Renal pelvis (tissue), 4 donors: Measurements from ENCODE around the gene COX6B2. TPM values are rescaled to one million over a fixed set of nuclear protein-coding genes. Genes with fewer than 3 reads are reported as not detected.
"Not testable (repeated sequence)": the region's sequence is repeated elsewhere in the genome, so short reads cannot be mapped to it uniquely, and the experiment has no call there.

Experiments used
- DNase-seq: peaks from one replicate; pipeline ENCODE4 v3.0.0-alpha.2; 2013
- polyA plus RNA-seq, 3 donors: library from polyadenylated mRNA; unstranded; fragments of 120-200 nt; gene quantifications; one replicate each; pipeline ENCODE4 v1.2.1, GENCODE V29; 2013; ENCODE audit not compliant: insufficient read length in 3 of 3

COX6B2 gene
- polyA plus RNA-seq, 3 donors: 0.97 to 2.0 (median 1.3) TPM

- no peak for DNase-seq
Observed at GRCh38 chr19:55341595-55342531, 12.7 kb downstream of the COX6B2 start.

GRCh38 chr19:55341171-55341588, 13.3 kb downstream of the COX6B2 start:
- peak; percentile 65 for DNase-seq

- DNase-seq: no peak
Observed at GRCh38 chr19:55340784-55341147, 13.8 kb downstream of the COX6B2 start.

GRCh38 chr19:55339889-55340783, 14.4 kb downstream of the COX6B2 start:
- DNase-seq: no peak

GRCh38 chr19:55339105-55339888, 15.2 kb downstream of the COX6B2 start, which contains the start of gene KMT5C:
KMT5C (plus strand) TSS chr19:55339876; CDS start chr19:55341937, 2,061 bp downstream.
- DNase-seq: peak; percentile 100

- no peak for DNase-seq
Observed at GRCh38 chr19:55336101-55336500, 18.4 kb downstream of the COX6B2 start.

- no peak for DNase-seq
Observed at GRCh38 chr19:55333870-55334269, 20.6 kb downstream of the COX6B2 start.

GRCh38 chr19:55329791-55330190, 24.7 kb downstream of the COX6B2 start:
- not testable (repeated sequence) for DNase-seq

- DNase-seq: not testable (repeated sequence)
Observed at GRCh38 chr19:55328774-55329318, 25.7 kb downstream of the COX6B2 start.

- DNase-seq: no peak
Observed at GRCh38 chr19:55325172-55325571, 29.3 kb downstream of the COX6B2 start, which contains the start of gene TMEM150B. TMEM150B (minus strand) TSS chr19:55325341; CDS start chr19:55321036, 4,305 bp downstream.

GRCh38 chr19:55324662-55325061, 29.9 kb downstream of the COX6B2 start:
- no peak for DNase-seq

GRCh38 chr19:55322204-55322885, 32.2 kb downstream of the COX6B2 start:
- DNase-seq: no peak

- no peak for DNase-seq
Observed at GRCh38 chr19:55321466-55322137, 32.9 kb downstream of the COX6B2 start.

- DNase-seq: no peak
Observed at GRCh38 chr19:55320844-55321419, 33.6 kb downstream of the COX6B2 start.

GRCh38 chr19:55319785-55320184, 34.7 kb downstream of the COX6B2 start:
- DNase-seq: no peak

GRCh38 chr19:55316646-55317045, 37.9 kb downstream of the COX6B2 start:
- no peak for DNase-seq

GRCh38 chr19:55315956-55316525, 38.5 kb downstream of the COX6B2 start:
- DNase-seq: no peak

GRCh38 chr19:55314396-55314795, 40.1 kb downstream of the COX6B2 start:
- no peak for DNase-seq
